Cardiac muscle cell (in vitro differentiated cells and primary cell): Measurements from ENCODE around the gene DUS1L. TPM values are rescaled to one million over a fixed set of nuclear protein-coding genes. Genes with fewer than 3 reads are reported as not detected.

Experiments used
- DNase-seq, 2 donors: peaks; one replicate each; pipeline versions ENCODE4 v3.0.0 to v3.0.0-alpha.2; 2010 to 2017; ENCODE audit warnings: low read depth in 1 of 2, low spot score in 1 of 2
- H3K27ac ChIP-seq: fragments of 200-600 bp; sonication (generic); 2 replicates; pipeline ENCODE4 v1.5.1; 2016
- H3K27me3 ChIP-seq: fragments of 200-600 bp; sonication (generic); 2 replicates; pipeline ENCODE4 v1.6.0; 2016; ENCODE audit warnings: control low read depth
- H3K36me3 ChIP-seq: fragments of 200-600 bp; sonication (generic); 2 replicates; pipeline ENCODE4 v1.5.1; 2016; ENCODE audit warnings: control low read depth
- H3K4me1 ChIP-seq: fragments of 200-600 bp; sonication (generic); 2 replicates; pipeline ENCODE4 v1.8.1; 2017; ENCODE audit warnings: low read depth, mild to moderate bottlenecking, mixed run types
- H3K4me3 ChIP-seq: fragments of 200-600 bp; sonication (generic); 2 replicates; pipeline ENCODE4 v1.5.1; 2016; ENCODE audit warnings: mild to moderate bottlenecking
- H3K9me3 ChIP-seq: fragments of 200-600 bp; sonication (generic); 2 replicates; pipeline ENCODE4 v1.5.1; 2017; ENCODE audit warnings: low read depth, mild to moderate bottlenecking, control low read depth
- polyA plus RNA-seq: library from polyadenylated mRNA; unstranded; fragments of >200 nt; fragmentation: Nextera tagmentation; extraction: Ambion mirVana; gene quantifications from 2 replicates; pipeline ENCODE4 v1.2.1, GENCODE V29; 2016
- total RNA-seq: library from RNA; depleted of rRNA; stranded (reverse); fragments of >200 nt; gene quantifications from 2 replicates; pipeline ENCODE4 v1.2.3, GENCODE V29; 2016
- TF ChIP-seq, protein P1 (sequence below): IDR thresholded peaks from 2 replicates; pipeline ENCODE4 v1.5.1; 2012; ENCODE audit warnings: low read depth, mild to moderate bottlenecking, low read length

DUS1L gene
- total and polyA plus RNA-seq, 2 experiments from 2014 or later: 183 to 184 TPM

DNA sequence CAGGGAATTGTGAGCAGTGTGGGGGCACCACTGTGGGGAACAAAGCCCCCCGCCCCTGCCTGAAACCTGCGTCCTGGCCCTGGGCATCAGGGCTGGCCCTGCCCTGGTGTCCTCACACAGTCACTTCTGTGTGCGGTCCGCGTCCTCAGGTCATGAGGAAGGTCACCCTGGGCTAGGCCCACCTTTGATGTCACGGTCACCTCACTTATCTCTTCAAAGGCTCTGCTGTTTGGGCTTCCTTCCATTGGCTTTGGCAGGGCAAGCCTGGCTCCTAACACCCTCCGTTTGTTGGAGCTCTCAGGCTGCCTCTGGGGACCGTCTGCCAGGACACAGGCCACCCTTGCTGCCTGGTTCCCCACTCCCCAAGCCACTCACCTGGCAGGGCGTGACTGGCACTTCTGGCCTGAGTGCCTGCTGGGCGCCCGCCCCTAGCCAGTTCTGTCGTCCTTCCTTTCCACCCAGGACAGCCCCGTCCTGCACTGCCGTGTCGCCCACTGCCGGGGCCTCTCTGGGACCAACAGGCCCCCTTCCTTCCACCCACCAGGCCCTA, 51.8 kb downstream of the DUS1L start:
- DNase-seq: no peak
- no peaks in the 10 kb centered on the region for H3K36me3 ChIP-seq

DNA sequence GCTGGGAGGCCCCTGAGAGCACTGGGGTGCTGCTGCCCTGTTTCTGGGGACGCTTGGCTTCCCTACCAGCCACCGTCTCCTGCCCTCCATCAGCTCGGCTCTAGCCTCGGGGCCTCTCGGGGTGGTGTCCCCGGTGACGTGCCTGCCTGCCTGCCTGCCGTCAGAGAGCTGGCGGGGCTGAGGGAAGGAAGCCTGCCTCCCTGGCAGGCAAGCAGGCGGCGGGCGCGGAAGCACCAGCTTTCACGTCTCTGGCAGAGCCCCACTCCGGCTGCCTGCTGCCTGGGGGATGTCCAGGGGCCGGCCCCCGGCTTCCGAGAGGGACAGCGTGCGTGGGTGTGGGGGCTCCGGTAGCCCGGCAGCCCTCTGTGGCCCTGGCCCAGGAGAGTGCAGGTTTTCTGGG, 52.3 kb downstream of the DUS1L start:
- TF ChIP-seq, protein P1, sequence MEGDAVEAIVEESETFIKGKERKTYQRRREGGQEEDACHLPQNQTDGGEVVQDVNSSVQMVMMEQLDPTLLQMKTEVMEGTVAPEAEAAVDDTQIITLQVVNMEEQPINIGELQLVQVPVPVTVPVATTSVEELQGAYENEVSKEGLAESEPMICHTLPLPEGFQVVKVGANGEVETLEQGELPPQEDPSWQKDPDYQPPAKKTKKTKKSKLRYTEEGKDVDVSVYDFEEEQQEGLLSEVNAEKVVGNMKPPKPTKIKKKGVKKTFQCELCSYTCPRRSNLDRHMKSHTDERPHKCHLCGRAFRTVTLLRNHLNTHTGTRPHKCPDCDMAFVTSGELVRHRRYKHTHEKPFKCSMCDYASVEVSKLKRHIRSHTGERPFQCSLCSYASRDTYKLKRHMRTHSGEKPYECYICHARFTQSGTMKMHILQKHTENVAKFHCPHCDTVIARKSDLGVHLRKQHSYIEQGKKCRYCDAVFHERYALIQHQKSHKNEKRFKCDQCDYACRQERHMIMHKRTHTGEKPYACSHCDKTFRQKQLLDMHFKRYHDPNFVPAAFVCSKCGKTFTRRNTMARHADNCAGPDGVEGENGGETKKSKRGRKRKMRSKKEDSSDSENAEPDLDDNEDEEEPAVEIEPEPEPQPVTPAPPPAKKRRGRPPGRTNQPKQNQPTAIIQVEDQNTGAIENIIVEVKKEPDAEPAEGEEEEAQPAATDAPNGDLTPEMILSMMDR: no peak
- Histone ChIP-seq H3K4me3 (no peak overlapping the region), H3K27me3 (no peaks in the 10 kb centered on the region), H3K9me3 (no peaks in the 10 kb centered on the region), H3K4me1 (peaks cover 18% of the 10 kb centered on the region), H3K36me3 (no peaks in the 10 kb centered on the region), H3K27ac (peak overlapping the region; percentile 89)
- no peak for DNase-seq

More for the DNA sequence above, 51.8 kb downstream of the DUS1L start:
- H3K27ac ChIP-seq: peak overlapping the region; percentile 89
- peaks cover 18% of the 10 kb centered on the region for H3K4me1 ChIP-seq
- H3K27me3 ChIP-seq: no peaks in the 10 kb centered on the region
- no peaks in the 10 kb centered on the region for H3K9me3 ChIP-seq
- no peak overlapping the region for H3K4me3 ChIP-seq
- TF ChIP-seq, protein P1: no peak

DNA sequence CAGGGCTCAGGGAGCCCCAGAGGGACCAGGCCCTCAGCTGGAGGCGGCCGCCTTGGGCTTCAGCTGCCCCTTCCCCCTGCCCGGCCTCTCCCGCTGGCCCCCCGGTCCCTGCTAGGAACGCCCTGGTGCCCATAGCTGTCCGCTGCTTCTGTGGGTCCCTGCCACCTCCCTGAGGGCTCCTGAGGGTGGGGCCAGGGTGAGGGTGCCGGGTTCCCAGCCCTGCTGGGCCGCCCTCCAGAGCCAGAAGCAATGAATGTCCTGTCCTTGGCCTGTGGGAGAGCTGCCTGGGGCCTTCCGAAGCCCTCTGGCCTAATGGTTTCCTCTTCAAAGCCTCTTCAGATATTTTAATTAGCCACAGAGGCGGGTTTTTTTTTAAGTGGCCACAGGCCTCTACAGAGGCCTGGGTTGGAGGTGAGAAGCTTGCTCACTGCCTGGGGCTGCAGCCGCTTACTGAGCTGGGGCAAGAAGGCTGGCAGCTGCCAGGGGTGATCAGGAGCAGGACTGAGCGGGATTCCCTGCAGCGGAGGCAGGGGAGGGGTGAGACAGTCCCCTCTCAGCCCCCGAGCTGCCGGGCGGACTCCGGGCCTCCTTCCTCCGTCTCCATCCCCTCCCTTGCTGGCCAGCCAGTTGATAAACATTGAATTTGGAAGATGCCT, 52.8 kb downstream of the DUS1L start:
- Histone ChIP-seq H3K27ac (peak overlapping the region; percentile 89), H3K4me3 (no peak overlapping the region)

DNA sequence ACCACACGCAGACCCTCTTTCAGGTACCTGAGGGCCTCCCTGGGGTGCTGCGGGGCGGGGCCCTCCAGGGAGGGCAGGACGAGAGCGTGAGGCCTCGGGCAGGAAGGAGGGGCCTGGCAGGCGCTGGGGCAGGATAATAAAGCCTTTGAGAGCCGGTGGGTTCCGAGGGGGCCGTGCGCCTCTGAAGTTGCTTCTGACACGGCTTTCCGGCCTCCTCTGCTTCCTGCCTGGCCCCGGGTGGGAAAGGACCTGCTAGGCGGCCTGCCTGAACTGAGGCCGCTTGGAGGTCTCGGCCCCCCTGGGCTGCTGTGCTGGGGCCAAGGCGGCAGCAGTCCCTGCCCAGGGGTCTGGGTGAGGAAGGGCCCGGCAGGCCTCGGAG, 53.4 kb downstream of the DUS1L start:
- no peaks in the 10 kb centered on the region for H3K27me3 ChIP-seq
- H3K9me3 ChIP-seq: no peaks in the 10 kb centered on the region
- H3K4me1 ChIP-seq: peaks cover 18% of the 10 kb centered on the region
- H3K36me3 ChIP-seq: no peaks in the 10 kb centered on the region
- TF ChIP-seq, protein P1: no peak
- H3K4me3 ChIP-seq: no peak overlapping the region
- no peak for DNase-seq
- peak overlapping the region; percentile 89 for H3K27ac ChIP-seq

More for the DNA sequence above, 52.8 kb downstream of the DUS1L start:
- Histone ChIP-seq H3K36me3 (no peaks in the 10 kb centered on the region), H3K27me3 (no peaks in the 10 kb centered on the region), H3K9me3 (no peaks in the 10 kb centered on the region), H3K4me1 (peaks cover 18% of the 10 kb centered on the region)
- TF ChIP-seq, protein P1: no peak
- DNase-seq: peak in 1 of 2 donors; percentile 47

DNA sequence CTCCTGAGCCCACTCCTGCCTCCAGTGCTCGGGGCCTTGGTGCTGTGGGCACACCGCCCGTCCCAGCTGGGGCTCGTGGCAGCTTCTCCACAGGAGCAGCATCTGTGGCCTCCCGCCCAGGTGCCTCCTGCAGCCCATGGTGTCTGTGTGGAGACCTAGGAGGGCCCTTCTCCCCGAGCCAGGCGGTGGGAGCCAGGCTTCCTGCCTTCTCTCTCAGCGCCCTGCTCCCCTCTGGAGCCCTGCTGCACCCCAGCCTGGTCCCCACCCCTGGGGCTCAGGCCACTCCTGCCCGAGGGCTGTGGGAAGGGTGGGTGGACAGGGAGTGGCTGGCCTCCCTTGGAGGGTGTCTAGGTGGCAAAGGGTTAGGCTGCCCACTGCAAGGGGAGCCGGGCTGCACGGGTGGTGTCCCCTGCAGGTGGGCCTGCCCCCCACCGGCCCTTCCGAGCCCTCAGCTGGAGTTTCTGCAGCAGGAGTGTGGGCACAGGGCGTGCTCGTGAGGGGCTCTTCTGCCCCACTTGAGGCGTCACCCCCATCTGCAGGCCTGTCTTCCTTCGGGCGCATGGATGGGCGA, 53.9 kb downstream of the DUS1L start:
- TF ChIP-seq, protein P1: no peak
- no peaks in the 10 kb centered on the region for H3K9me3 ChIP-seq
- peaks cover 18% of the 10 kb centered on the region for H3K4me1 ChIP-seq
- no peaks in the 10 kb centered on the region for H3K27me3 ChIP-seq
- no peak for DNase-seq
- peak overlapping the region; percentile 89 for H3K27ac ChIP-seq
- H3K4me3 ChIP-seq: no peak overlapping the region
- no peaks in the 10 kb centered on the region for H3K36me3 ChIP-seq
